IMR-90 (cell line): ENCODE results near the gene NLGN1. TPM values are rescaled to one million over a fixed set of nuclear protein-coding genes. Genes with fewer than 3 reads are reported as not detected.

ENCODE experiments used
- ATAC-seq: fragments of 200-7000 bp; cut with Tn5 transposase; 2 replicates; pipeline ENCODE4 v1.9.1; 2020; ENCODE audit warnings: low read depth, mild to moderate bottlenecking, moderate library complexity
- Bru-seq: library from RNA; stranded (reverse); fragments of 400-500 nt; gene quantifications from one replicate; lab custom pipeline; 2021; lab: Mats Ljungman, UMichigan
- BruChase-seq, 2 experiments: library from RNA; stranded (reverse); fragments of 400-500 nt; gene quantifications; one replicate each; lab custom pipeline; 2021; lab: Mats Ljungman, UMichigan
- BruUV-seq: library from RNA; stranded (reverse); fragments of 400-500 nt; replicated peaks from 2 replicates; lab custom pipeline; 2021; lab: Mats Ljungman, UMichigan
- CTCF ChIA-PET: fragments of 300-600 bp; formaldehyde crosslinking; extraction: SDS; loops from one replicate; lab custom pipeline; 2021; ENCODE audit warnings: antibody characterized with exemption; lab: Yijun Ruan, JAX
- POLR2A ChIA-PET: fragments of 300-600 bp; sonication (Branson Sonifier 250); formaldehyde crosslinking; loops from one replicate; lab custom pipeline; 2022; ENCODE audit warnings: antibody characterized with exemption; ENCODE audit not compliant: unreplicated experiment; lab: Charles Lee
- DNase-seq: peaks from one replicate; pipeline ENCODE4 v3.0.0; 2013
- H2AFZ ChIP-seq: replicated peaks from 2 replicates; pipeline ENCODE3; 2013; ENCODE audit warnings: low read length, mild to moderate bottlenecking; ENCODE audit not compliant: poor library complexity
- H2AK5ac ChIP-seq: 2 replicates; pipeline ENCODE4 v1.6.1; 2013; ENCODE audit warnings: low read depth, low read length, inconsistent platforms
- H2AK9ac ChIP-seq: replicated peaks from 2 replicates; pipeline ENCODE3; 2013; ENCODE audit warnings: mild to moderate bottlenecking, low read depth, low read length, moderate library complexity; ENCODE audit not compliant: poor library complexity
- H2BK120ac ChIP-seq: 2 replicates; pipeline ENCODE4 v1.6.1; 2013; ENCODE audit warnings: low read depth, low read length, inconsistent platforms
- H2BK15ac ChIP-seq: 3 replicates; pipeline ENCODE4 v1.6.1; 2013; ENCODE audit warnings: low read depth, low read length, inconsistent platforms
- H2BK20ac ChIP-seq: 2 replicates; pipeline ENCODE4 v1.6.1; 2013; ENCODE audit warnings: low read depth, mild to moderate bottlenecking, inconsistent platforms, low read length, moderate library complexity
- H2BK5ac ChIP-seq: 2 replicates; pipeline ENCODE4 v1.6.1; 2013; ENCODE audit warnings: mild to moderate bottlenecking, low read depth, low read length, inconsistent platforms; ENCODE audit not compliant: poor library complexity, severe bottlenecking
- H3K14ac ChIP-seq: replicated peaks from 2 replicates; pipeline ENCODE4 v1.6.1; 2013; ENCODE audit warnings: low read depth, low read length, inconsistent platforms
- H3K18ac ChIP-seq: 2 replicates; pipeline ENCODE4 v1.6.1; 2013; ENCODE audit warnings: low read depth, low read length, control low read depth
- H3K23ac ChIP-seq: 2 replicates; pipeline ENCODE4 v1.6.1; 2013; ENCODE audit warnings: low read depth, low read length, inconsistent platforms
- H3K27ac ChIP-seq: 2 replicates; pipeline ENCODE4 v1.5.1; 2013; ENCODE audit warnings: mild to moderate bottlenecking, control low read depth, low read length; ENCODE audit not compliant: insufficient read depth
- H3K27me3 ChIP-seq: 2 replicates; pipeline ENCODE4 v1.6.1; 2013; ENCODE audit warnings: low read length; ENCODE audit not compliant: control insufficient read depth, insufficient read depth
- H3K36me3 ChIP-seq: 2 replicates; pipeline ENCODE4 v1.6.1; 2013; ENCODE audit warnings: low read length, mixed read lengths; ENCODE audit not compliant: control insufficient read depth, insufficient read depth
- H3K4ac ChIP-seq: 2 replicates; pipeline ENCODE4 v1.6.1; 2013; ENCODE audit warnings: low read depth, low read length, inconsistent platforms
- H3K4me1 ChIP-seq: 2 replicates; pipeline ENCODE4 v1.6.1; 2013; ENCODE audit warnings: low read length, mixed read lengths; ENCODE audit not compliant: control insufficient read depth, insufficient read depth
- H3K4me2 ChIP-seq: 2 replicates; pipeline ENCODE4 v1.6.1; 2013; ENCODE audit warnings: low read depth, mild to moderate bottlenecking, control low read depth, low read length, moderate library complexity
- H3K4me3 ChIP-seq: 2 replicates; pipeline ENCODE4 v1.5.1; 2013; ENCODE audit warnings: low read depth, mild to moderate bottlenecking, control low read depth, low read length, moderate library complexity; ENCODE audit not compliant: insufficient read depth
- H3K56ac ChIP-seq: 2 replicates; pipeline ENCODE4 v1.6.1; 2013; ENCODE audit warnings: low read length, inconsistent platforms; ENCODE audit not compliant: insufficient read depth; ENCODE audit errors: extremely low read depth
- H3K79me1 ChIP-seq, 2 experiments: 2 replicates each; pipeline ENCODE4 v1.6.1; 2013; ENCODE audit warnings: low read length in 2 of 2, inconsistent platforms in 1 of 2, low read depth in 1 of 2
- H3K9ac ChIP-seq: 2 replicates; pipeline ENCODE4 v1.6.1; 2013; ENCODE audit warnings: low read depth, low read length, control low read depth
- H3K9me1 ChIP-seq: 2 replicates; pipeline ENCODE4 v1.6.1; 2013; ENCODE audit warnings: low read length, inconsistent platforms; ENCODE audit not compliant: insufficient read depth
- H3K9me3 ChIP-seq: 2 replicates; pipeline ENCODE4 v1.6.1; 2013; ENCODE audit warnings: low read length; ENCODE audit not compliant: control insufficient read depth, insufficient read depth
- H4K20me1 ChIP-seq: 2 replicates; pipeline ENCODE4 v1.6.1; 2013; ENCODE audit warnings: low read length, inconsistent platforms; ENCODE audit not compliant: insufficient read depth
- H4K5ac ChIP-seq: 2 replicates; pipeline ENCODE4 v1.6.1; 2013; ENCODE audit warnings: mild to moderate bottlenecking, low read depth, low read length, control low read depth
- H4K8ac ChIP-seq, 2 experiments: 2 replicates each; pipeline ENCODE4 v1.6.1; 2013; ENCODE audit warnings: low read depth in 2 of 2, low read length in 2 of 2, control low read depth in 1 of 2, inconsistent platforms in 1 of 2
- H4K91ac ChIP-seq: 2 replicates; pipeline ENCODE4 v1.6.1; 2013; ENCODE audit warnings: low read depth, low read length, inconsistent platforms; ENCODE audit not compliant: insufficient read depth
- MAZ ChIP-seq: IDR thresholded peaks from 2 replicates; pipeline ENCODE4 v1.6.1; 2012; ENCODE audit warnings: low read depth, mild to moderate bottlenecking, low read length, improper control_type of control experiment, moderate library complexity, borderline replicate concordance
- POLR2A ChIP-seq: IDR thresholded peaks from 2 replicates; pipeline ENCODE4 v1.6.1; 2012; ENCODE audit warnings: mild to moderate bottlenecking, low read depth, low read length
- WGBS, 2 experiments: methylation state at CpG; one replicate each; pipeline versions ENCODE4 v1.1.5 to v1.1.7; 2013; ENCODE audit warnings: missing lambda C conversion rate in 2 of 2; ENCODE audit not compliant: insufficient read length in 1 of 2; ENCODE audit errors: extremely low coverage in 2 of 2; 5-methylcytosine and 5-hydroxymethylcytosine counted together
- dilution Hi-C: fragments of 300-500 bp; cut with HindIII; formaldehyde crosslinking; loops from one replicate; pipeline ENCODE4 v1.14.3; 2018; ENCODE audit warnings: low sequenced_read_pairs; ENCODE audit not compliant: unreplicated experiment
- in situ Hi-C: fragments of 300-500 bp; cut with MboI; formaldehyde crosslinking; loops from 3 replicates; pipeline ENCODE4 v1.14.3; 2019; ENCODE audit warnings: low sequenced_read_pairs, inconsistent platforms, mixed read lengths
- intact Hi-C: fragments of 100-400 bp; cut with micrococcal nuclease; formaldehyde crosslinking; loops from 2 replicates; pipeline ENCODE4 v1.10.0; 2022
- long read RNA-seq: library from polyadenylated mRNA; unstranded; transcript quantifications from one replicate; pipeline ENCODE4 v2.0.0, GENCODE V29; 2021; ENCODE audit not compliant: unreplicated experiment
- polyA plus RNA-seq, 3 experiments: library from polyadenylated mRNA; depleted of rRNA; stranded (reverse); fragments of >200 nt; gene quantifications; 2 replicates each; pipeline ENCODE4 v1.2.3, GENCODE V29; 2012; ENCODE audit warnings: low replicate concordance in 1 of 3
- total RNA-seq: library from RNA; depleted of rRNA; stranded (reverse); fragments of >200 nt; gene quantifications from 2 replicates; pipeline ENCODE4 v1.2.3, GENCODE V29; 2012; rRNA removed
- TF ChIP-seq, protein P1 (sequence below): conservative IDR thresholded peaks from 2 replicates; pipeline ENCODE4 v1.5.1; 2012; ENCODE audit warnings: mild to moderate bottlenecking, low read depth, low read length, improper control_type of control experiment

Gene NLGN1
- 11.1 and 12.5 TPM in 2 replicates for total RNA-seq
- polyA plus RNA-seq (2012; rRNA removed) = 1.1 and 1.8 TPM in 2 replicates
- 0.48 and 0.62 TPM in 2 replicates for polyA plus RNA-seq (2012; cell fraction: cytosol; rRNA removed)
- 0.26 and 1.7 TPM in 2 replicates for polyA plus RNA-seq (2012; cell fraction: nucleus; rRNA removed; ENCODE audit: low replicate concordance)
- percentile 52 among the genes with signal in this experiment for Bru-seq, nascent RNA
- percentile 54 among the genes with signal in this experiment for BruChase-seq, experiment 1, labeled RNA remaining after a 6-hour chase
- percentile 72 among the genes with signal in this experiment for BruChase-seq, experiment 2, labeled RNA remaining after a 2-hour chase
- long read RNA-seq, partial matches to known transcripts = 0 of 2 reads
- long read RNA-seq, other reads (novel, unspliced or antisense) = 1 of 2 reads

DNA sequence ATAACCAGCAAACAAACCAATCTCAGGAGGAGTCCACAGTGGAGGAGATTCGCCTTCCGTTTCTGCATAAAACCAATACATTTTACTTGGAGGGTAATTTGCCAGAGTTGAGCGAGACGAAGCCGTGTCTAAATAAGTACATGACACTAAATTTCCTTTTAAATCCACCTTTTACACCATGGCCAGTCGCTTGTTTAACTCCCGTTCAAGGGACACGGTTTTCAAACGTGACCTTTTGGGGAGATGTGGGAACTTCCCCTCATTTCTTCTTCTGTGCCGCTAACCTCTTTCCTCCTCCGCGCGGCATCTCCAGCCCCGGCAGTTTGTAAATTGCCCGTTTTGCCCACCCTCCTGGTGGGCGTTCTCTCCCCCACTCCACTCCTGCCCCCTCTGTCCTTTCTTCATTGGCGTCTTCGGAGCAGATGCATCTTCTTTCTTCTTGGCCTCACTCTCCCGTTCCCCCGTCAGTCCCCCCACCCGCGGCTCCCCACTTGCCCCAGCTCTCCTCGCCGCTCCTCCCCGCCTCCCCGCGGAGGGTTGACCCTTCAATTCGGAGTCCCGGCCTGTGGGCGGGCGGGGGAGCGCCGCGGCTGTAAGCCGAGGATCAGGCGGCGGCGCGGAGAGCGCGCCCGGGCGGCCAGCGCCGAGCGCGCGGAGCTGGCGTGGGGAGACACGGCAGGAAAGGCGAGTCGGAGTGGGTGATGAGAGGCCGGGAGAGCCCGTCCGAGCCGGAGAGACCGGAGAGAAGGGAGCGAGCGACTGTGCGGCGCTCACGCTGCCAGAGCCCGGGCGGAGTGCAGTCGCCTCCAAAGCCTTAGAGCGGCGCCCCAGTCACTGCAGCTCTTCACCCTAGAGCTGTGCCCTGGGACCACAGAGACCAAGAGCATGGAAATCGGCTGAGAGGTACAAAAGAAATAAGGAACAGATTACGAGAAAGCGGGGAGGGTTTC, at the start of gene NLGN1:
TSS of gene NLGN1 (plus strand) at position 584 of the 950 bp plus-strand sequence.
- Histone ChIP-seq H3K9me3 (no peaks in the 10 kb centered on the region), H3K4me1 (0 out of 2 replicates have a peak, but pooled peaks cover 3% of the 10 kb centered on the region), H3K27ac (peak within 1 kb of the TSS; percentile 54), H3K4ac (peak within 1 kb of the TSS; percentile 53; the same call in 1 of the 2 replicates), H2BK15ac (no peak within 1 kb of the TSS), H2AK9ac (peak within 1 kb of the TSS; percentile 56), H4K20me1 (no peaks in the 10 kb centered on the region), H3K4me3 (peak within 1 kb of the TSS; percentile 57), H2BK5ac (no peak within 1 kb of the TSS), H3K9me1 (no peaks in the 10 kb centered on the region), H4K8ac (no peak within 1 kb of the TSS; a peak in 1 of 4 replicates), H4K91ac (no peak within 1 kb of the TSS), H2AFZ (peak within 1 kb of the TSS; percentile 87), H3K4me2 (peak within 1 kb of the TSS; percentile 94), H3K18ac (peak within 1 kb of the TSS; percentile 1; the same call in 1 of the 2 replicates), H3K27me3 (peaks cover 3% of the 10 kb centered on the region; the same call in 1 of the 2 replicates), H2BK120ac (peak within 1 kb of the TSS; percentile 3; the same call in 1 of the 2 replicates), H2BK20ac (no peak within 1 kb of the TSS), H3K79me1 (no peaks in the 10 kb centered on the region), H2AK5ac (no peak within 1 kb of the TSS), H3K23ac (peak within 1 kb of the TSS; percentile 87), H3K56ac (peak within 1 kb of the TSS; percentile 46), H3K14ac (peak within 1 kb of the TSS; percentile 55), H3K9ac (peak within 1 kb of the TSS; percentile 65), H4K5ac (no peak within 1 kb of the TSS), H3K36me3 (no peaks in the 10 kb centered on the region)
- intact Hi-C loops = loop anchor here (1.0 to 10.0 kb wide), 3 partner anchors 25 to 970 kb away; no protein-coding TSS in a partner anchor
- DNase-seq = peak; percentile 72
- peak; percentile 73 for ATAC-seq
- POLR2A ChIA-PET = no interaction called here
- dilution Hi-C loops = no loop called here
- CTCF ChIA-PET = interaction anchor here (0.6 to 0.7 kb wide), 3 partner anchors 156 to 1253 kb away, joined by 3 to 5 read pairs (median 3); no protein-coding TSS in a partner anchor
- in situ Hi-C loops = no loop called here
- TF ChIP-seq, protein P1, sequence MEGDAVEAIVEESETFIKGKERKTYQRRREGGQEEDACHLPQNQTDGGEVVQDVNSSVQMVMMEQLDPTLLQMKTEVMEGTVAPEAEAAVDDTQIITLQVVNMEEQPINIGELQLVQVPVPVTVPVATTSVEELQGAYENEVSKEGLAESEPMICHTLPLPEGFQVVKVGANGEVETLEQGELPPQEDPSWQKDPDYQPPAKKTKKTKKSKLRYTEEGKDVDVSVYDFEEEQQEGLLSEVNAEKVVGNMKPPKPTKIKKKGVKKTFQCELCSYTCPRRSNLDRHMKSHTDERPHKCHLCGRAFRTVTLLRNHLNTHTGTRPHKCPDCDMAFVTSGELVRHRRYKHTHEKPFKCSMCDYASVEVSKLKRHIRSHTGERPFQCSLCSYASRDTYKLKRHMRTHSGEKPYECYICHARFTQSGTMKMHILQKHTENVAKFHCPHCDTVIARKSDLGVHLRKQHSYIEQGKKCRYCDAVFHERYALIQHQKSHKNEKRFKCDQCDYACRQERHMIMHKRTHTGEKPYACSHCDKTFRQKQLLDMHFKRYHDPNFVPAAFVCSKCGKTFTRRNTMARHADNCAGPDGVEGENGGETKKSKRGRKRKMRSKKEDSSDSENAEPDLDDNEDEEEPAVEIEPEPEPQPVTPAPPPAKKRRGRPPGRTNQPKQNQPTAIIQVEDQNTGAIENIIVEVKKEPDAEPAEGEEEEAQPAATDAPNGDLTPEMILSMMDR = peak; percentile 37
- no peak for TF ChIP-seq POLR2A
- peak; percentile 8; the same call in 1 of the 2 replicates for TF ChIP-seq MAZ
- 1% methylated on average over 20 of the region's 70 CpGs; no CpG with 5 or more reads in 1 of the 2 experiments for WGBS, 2 experiments
- no TSS peak for BruUV-seq
